Liver (tissue), 9 donors: ENCODE data around the gene PLEKHG4. TPM values are rescaled to one million over a fixed set of nuclear protein-coding genes. Genes with fewer than 3 reads are reported as not detected.

Experiments
- DNase-seq: peaks from one replicate; pipeline ENCODE4 v3.0.0-alpha.2; 2017; ENCODE audit warnings: low spot score
- H3K27ac ChIP-seq, 2 donors: one replicate each; pipeline ENCODE4 v1.7.0; 2013; ENCODE audit warnings: inconsistent platforms in 2 of 2, low read length in 2 of 2, control low read depth in 1 of 2, low read depth in 1 of 2, mild to moderate bottlenecking in 1 of 2
- H3K27me3 ChIP-seq, 4 donors: one replicate each; pipeline versions ENCODE4 v1.6.1 to v1.7.0; 2013; ENCODE audit warnings: low read length in 3 of 4, inconsistent platforms in 1 of 4, mild to moderate bottlenecking in 1 of 4, moderate library complexity in 1 of 4; ENCODE audit not compliant: control insufficient read depth in 4 of 4, insufficient read depth in 4 of 4
- H3K36me3 ChIP-seq, 4 donors: one replicate each; pipeline versions ENCODE4 v1.6.1 to v1.7.0; 2013; ENCODE audit warnings: low read length in 3 of 4, mild to moderate bottlenecking in 3 of 4, low read depth in 1 of 4, moderate library complexity in 1 of 4; ENCODE audit not compliant: control insufficient read depth in 4 of 4, insufficient read depth in 3 of 4
- H3K4me1 ChIP-seq, 4 donors: one replicate each; pipeline versions ENCODE4 v1.6.1 to v1.7.0; 2013; ENCODE audit warnings: low read length in 3 of 4, mild to moderate bottlenecking in 3 of 4, moderate library complexity in 1 of 4; ENCODE audit not compliant: control insufficient read depth in 4 of 4, insufficient read depth in 4 of 4
- H3K4me3 ChIP-seq, 3 donors: one replicate each; pipeline versions ENCODE4 v1.6.1 to v1.7.0; 2013; ENCODE audit warnings: low read length in 3 of 3, control low read depth in 1 of 3, low read depth in 1 of 3, mild to moderate bottlenecking in 1 of 3
- H3K9ac ChIP-seq, 2 donors: one replicate each; pipeline ENCODE4 v1.7.0; 2013; ENCODE audit warnings: low read length in 2 of 2, mild to moderate bottlenecking in 2 of 2, moderate library complexity in 2 of 2, control low read depth in 1 of 2, low read depth in 1 of 2
- H3K9me3 ChIP-seq, 4 donors: one replicate each; pipeline versions ENCODE4 v1.6.1 to v1.7.0; 2013; ENCODE audit warnings: low read length in 3 of 4; ENCODE audit not compliant: control insufficient read depth in 4 of 4
- CTCF ChIP-seq: fragments of 150-350 bp; IDR thresholded peaks from 2 replicates; pipeline ENCODE4 v1.5.1; 2017; ENCODE audit warnings: improper control_type of control experiment, low read depth, low read length; ENCODE audit not compliant: missing input control
- EGR1 ChIP-seq, 2 donors: IDR thresholded peaks; 2 replicates each; pipeline ENCODE4 v1.6.1; 2016 to 2018; ENCODE audit warnings: antibody characterized with exemption in 2 of 2, low read depth in 2 of 2
- FOXA1 ChIP-seq: IDR thresholded peaks from 2 replicates; pipeline ENCODE4 v1.6.1; 2016; ENCODE audit warnings: antibody characterized with exemption
- FOXA2 ChIP-seq: IDR thresholded peaks from 2 replicates; pipeline ENCODE4 v1.6.1; 2016; ENCODE audit warnings: antibody characterized with exemption
- GABPA ChIP-seq, 2 donors: IDR thresholded peaks in 1 of 2; conservative IDR thresholded peaks in 1 of 2; 2 replicates each; pipeline ENCODE4 v1.6.1; 2016; ENCODE audit warnings: antibody characterized with exemption in 2 of 2, mild to moderate bottlenecking in 1 of 2, moderate library complexity in 1 of 2
- HNF4G ChIP-seq: IDR thresholded peaks from 2 replicates; pipeline ENCODE4 v1.6.1; 2016; ENCODE audit warnings: antibody characterized with exemption
- JUND ChIP-seq, 2 donors: IDR thresholded peaks; 2 replicates each; pipeline ENCODE4 v1.6.1; 2016; ENCODE audit warnings: antibody characterized with exemption in 2 of 2
- MAX ChIP-seq: IDR thresholded peaks from 2 replicates; pipeline ENCODE4 v1.6.1; 2016; ENCODE audit warnings: antibody characterized with exemption
- NR2F2 ChIP-seq: IDR thresholded peaks from 2 replicates; pipeline ENCODE4 v1.6.1; 2016; ENCODE audit warnings: antibody characterized with exemption
- RAD21 ChIP-seq, 2 donors: IDR thresholded peaks; 2 replicates each; pipeline ENCODE4 v1.6.1; 2016; ENCODE audit warnings: antibody characterized with exemption in 2 of 2, mild to moderate bottlenecking in 2 of 2
- REST ChIP-seq: IDR thresholded peaks from 2 replicates; pipeline ENCODE4 v1.6.1; 2016; ENCODE audit warnings: antibody characterized with exemption, mild to moderate bottlenecking
- RXRA ChIP-seq, 2 donors: IDR thresholded peaks; 2 replicates each; pipeline ENCODE4 v1.6.1; 2017 to 2018; ENCODE audit warnings: antibody characterized with exemption in 2 of 2, mild to moderate bottlenecking in 1 of 2
- SP1 ChIP-seq: IDR thresholded peaks from 2 replicates; pipeline ENCODE4 v1.6.1; 2018; ENCODE audit warnings: antibody characterized with exemption, mild to moderate bottlenecking
- TAF1 ChIP-seq: conservative IDR thresholded peaks from 2 replicates; pipeline ENCODE4 v1.6.1; 2016; ENCODE audit warnings: antibody characterized with exemption, mild to moderate bottlenecking
- YY1 ChIP-seq: IDR thresholded peaks from 2 replicates; pipeline ENCODE4 v1.6.1; 2016; ENCODE audit warnings: antibody characterized with exemption, mild to moderate bottlenecking
- WGBS: extraction: QIAGEN DNeasy Blood & Tissue Kit; methylation state at CpG from one replicate; pipeline ENCODE4 v1.1.7; 2013; 5-methylcytosine and 5-hydroxymethylcytosine counted together
- polyA plus RNA-seq, 2 donors: library from polyadenylated mRNA; stranded (reverse) in 1 of 2; unstranded in 1 of 2; fragments of 200-250 nt in 1 of 2; fragments of >200 nt in 1 of 2; fragmentation: Nextera tagmentation in 1 of 2; extraction: Ambion mirVana in 1 of 2; gene quantifications; one replicate each; pipeline versions ENCODE4 v1.2.1 to v1.2.3, GENCODE V29; 2013 to 2015
- total RNA-seq, 2 donors: library from RNA; depleted of rRNA; stranded (reverse); fragments of >200 nt; gene quantifications; one replicate each; pipeline ENCODE4 v1.2.3, GENCODE V29; 2014
- TF ChIP-seq, protein P1 (sequence below): IDR thresholded peaks from 2 replicates; pipeline ENCODE4 v1.6.1; 2016; ENCODE audit warnings: antibody characterized with exemption
- TF ChIP-seq, protein P2 (sequence below): IDR thresholded peaks from 2 replicates; pipeline ENCODE4 v1.6.1; 2016; ENCODE audit warnings: antibody characterized with exemption
- donor health status: healthy.
- donor health status: healthy.
- donor health status: healthy.
- donor health status: healthy.
- donor health status: healthy.

PLEKHG4 gene
- total and polyA plus RNA-seq, 4 donors, result 0.21 to 2.6 (median 0.68) TPM

DNA sequence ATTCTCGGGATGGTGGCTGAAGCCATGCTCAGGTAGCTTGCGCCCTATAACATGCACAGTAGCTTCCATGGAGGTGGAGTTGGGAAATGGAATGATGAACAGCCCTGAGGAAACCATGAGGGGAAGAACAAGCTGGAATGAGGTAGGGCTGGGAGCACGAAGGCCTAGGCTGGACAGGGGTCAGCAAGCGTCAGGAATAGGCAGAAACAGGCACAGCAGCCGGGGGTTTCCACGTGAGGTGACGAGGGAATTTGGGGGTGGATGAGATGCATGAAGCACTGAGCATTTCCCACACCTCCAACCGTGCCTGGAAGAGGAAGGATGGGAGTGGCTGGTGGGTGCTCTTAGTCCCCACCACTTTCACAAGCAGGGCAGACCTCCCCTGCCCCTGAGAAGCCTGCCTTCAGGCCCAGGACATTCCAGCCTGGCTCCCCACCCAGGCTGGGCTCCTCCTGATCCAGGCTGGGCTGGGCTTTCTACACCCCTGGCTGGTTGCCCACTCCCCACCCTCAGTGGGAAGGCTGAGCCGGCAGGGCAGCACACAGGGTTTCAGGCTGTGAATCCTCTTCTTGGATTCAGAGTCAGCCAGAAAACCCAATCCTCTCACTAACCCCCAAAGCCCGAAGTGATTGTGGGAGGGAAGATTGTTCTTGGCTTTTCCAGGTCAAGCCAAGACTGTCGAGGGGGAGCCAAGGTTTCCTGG lies 21.9 kb downstream of the PLEKHG4 start:
- Histone ChIP-seq H3K4me3 (no peak overlapping the region), H3K36me3 (no peaks in the 10 kb centered on the region), H3K27me3 (no peaks in the 10 kb centered on the region), H3K27ac (no peak overlapping the region), H3K9ac (no peak overlapping the region), H3K4me1 (no peaks in the 10 kb centered on the region), H3K9me3 (no peaks in the 10 kb centered on the region)
- TF ChIP-seq MAX (no peak), FOXA1 (no peak), GABPA (IDR thresholded peaks at IDR 0.05 in 1 of 2, conservative IDR thresholded peaks at IDR 0.05 in 1 of 2) (no peak), RAD21 (IDR thresholded peaks at IDR 0.05) (no peak), SP1 (no peak), JUND (IDR thresholded peaks at IDR 0.05) (no peak), YY1 (no peak), CTCF (no peak), FOXA2 (no peak), NR2F2 (no peak), EGR1 (IDR thresholded peaks at IDR 0.05; ENCODE audit: low read depth in 2 of 2) (no peak)
- TF ChIP-seq, protein P1, sequence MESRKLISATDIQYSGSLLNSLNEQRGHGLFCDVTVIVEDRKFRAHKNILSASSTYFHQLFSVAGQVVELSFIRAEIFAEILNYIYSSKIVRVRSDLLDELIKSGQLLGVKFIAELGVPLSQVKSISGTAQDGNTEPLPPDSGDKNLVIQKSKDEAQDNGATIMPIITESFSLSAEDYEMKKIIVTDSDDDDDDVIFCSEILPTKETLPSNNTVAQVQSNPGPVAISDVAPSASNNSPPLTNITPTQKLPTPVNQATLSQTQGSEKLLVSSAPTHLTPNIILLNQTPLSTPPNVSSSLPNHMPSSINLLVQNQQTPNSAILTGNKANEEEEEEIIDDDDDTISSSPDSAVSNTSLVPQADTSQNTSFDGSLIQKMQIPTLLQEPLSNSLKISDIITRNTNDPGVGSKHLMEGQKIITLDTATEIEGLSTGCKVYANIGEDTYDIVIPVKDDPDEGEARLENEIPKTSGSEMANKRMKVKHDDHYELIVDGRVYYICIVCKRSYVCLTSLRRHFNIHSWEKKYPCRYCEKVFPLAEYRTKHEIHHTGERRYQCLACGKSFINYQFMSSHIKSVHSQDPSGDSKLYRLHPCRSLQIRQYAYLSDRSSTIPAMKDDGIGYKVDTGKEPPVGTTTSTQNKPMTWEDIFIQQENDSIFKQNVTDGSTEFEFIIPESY, result no peak
- 85% methylated on average over 11 of the region's 11 CpGs for WGBS
- no peak for DNase-seq

DNA sequence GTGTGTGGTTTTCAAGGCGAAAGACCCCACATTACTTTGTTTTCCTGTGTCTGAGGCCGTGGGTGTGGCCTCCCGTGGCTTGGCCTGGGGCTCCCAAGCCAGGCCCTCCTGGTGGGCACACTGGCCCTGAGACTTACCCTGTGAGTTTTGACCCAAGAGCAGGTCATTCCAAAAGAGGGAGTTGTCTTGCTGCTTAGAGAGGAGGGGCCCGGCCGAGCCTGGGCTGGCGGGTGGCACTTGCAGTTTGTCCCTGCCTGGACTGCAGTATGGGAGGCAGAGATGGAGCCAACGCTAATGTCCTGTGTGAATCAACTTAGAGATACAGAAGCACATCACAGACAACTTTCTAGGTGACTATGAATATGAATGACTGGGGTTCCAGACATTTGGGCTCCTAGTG lies 22.7 kb downstream of the PLEKHG4 start:
- TF ChIP-seq JUND (IDR thresholded peaks at IDR 0.05), result no peak
- TF ChIP-seq HNF4G, result no peak
- no peak for TF ChIP-seq CTCF
- no peak for TF ChIP-seq EGR1 (IDR thresholded peaks at IDR 0.05; ENCODE audit: low read depth in 2 of 2)
- no peak for TF ChIP-seq SP1
- no peak for TF ChIP-seq FOXA1
- no peak for TF ChIP-seq REST
- TF ChIP-seq, protein P1, result no peak
- no peak for TF ChIP-seq MAX
- no peak for TF ChIP-seq YY1
- no peak for TF ChIP-seq TAF1
- TF ChIP-seq RAD21 (IDR thresholded peaks at IDR 0.05), result no peak
- no peak for TF ChIP-seq RXRA (IDR thresholded peaks at IDR 0.05)
- no peak for TF ChIP-seq GABPA (IDR thresholded peaks at IDR 0.05 in 1 of 2, conservative IDR thresholded peaks at IDR 0.05 in 1 of 2)
- no peak for TF ChIP-seq FOXA2
- TF ChIP-seq, protein P2, sequence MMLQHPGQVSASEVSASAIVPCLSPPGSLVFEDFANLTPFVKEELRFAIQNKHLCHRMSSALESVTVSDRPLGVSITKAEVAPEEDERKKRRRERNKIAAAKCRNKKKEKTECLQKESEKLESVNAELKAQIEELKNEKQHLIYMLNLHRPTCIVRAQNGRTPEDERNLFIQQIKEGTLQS, result no peak
- Histone ChIP-seq H3K4me3 (no peak overlapping the region), H3K4me1 (no peaks in the 10 kb centered on the region), H3K27ac (no peak overlapping the region), H3K9me3 (no peaks in the 10 kb centered on the region), H3K9ac (no peak overlapping the region), H3K36me3 (no peaks in the 10 kb centered on the region), H3K27me3 (no peaks in the 10 kb centered on the region)
- no peak for DNase-seq
- 90% methylated on average over 7 of the region's 7 CpGs for WGBS
